BE2C (cell line): ENCODE results near the gene MDC1.

Experiments used
- DNase-seq: peaks from one replicate; pipeline ENCODE4 v3.0.0-alpha.2; 2020
- H3K27me3 ChIP-seq: fragments of 250-450 bp; sonication (Bioruptor Pico); 2 replicates; pipeline ENCODE4 v1.5.1; 2020; ENCODE audit warnings: mild to moderate bottlenecking
- H3K36me3 ChIP-seq: fragments of 250-450 bp; sonication (Bioruptor Pico); 2 replicates; pipeline ENCODE4 v1.5.1; 2020; ENCODE audit warnings: mild to moderate bottlenecking
- H3K4me1 ChIP-seq: fragments of 250-450 bp; sonication (Bioruptor Pico); 2 replicates; pipeline ENCODE4 v1.5.1; 2020
- H3K4me3 ChIP-seq: 2 replicates; pipeline ENCODE4 v1.5.1; 2011; ENCODE audit warnings: low read depth, low read length
- H3K9me3 ChIP-seq: fragments of 250-450 bp; sonication (Bioruptor Pico); 2 replicates; pipeline ENCODE4 v1.5.1; 2020
- CTCF ChIP-seq: IDR thresholded peaks from 2 replicates; pipeline ENCODE4 v1.5.1; 2012; ENCODE audit warnings: mild to moderate bottlenecking, low read depth, low read length

MDC1 gene

GRCh38 chr6:30656513-30656912, 60.6 kb downstream of the MDC1 start:
- Histone ChIP-seq H3K4me1 (no peaks in the 10 kb centered on the region), H3K36me3 (peaks cover 79% of the 10 kb centered on the region)

GRCh38 chr6:30655743-30656094, 61.4 kb downstream of the MDC1 start:
- H3K4me3 ChIP-seq, result no peak overlapping the region
- no peak for DNase-seq
- peaks cover 82% of the 10 kb centered on the region for H3K36me3 ChIP-seq
- H3K4me1 ChIP-seq, result no peaks in the 10 kb centered on the region
- TF ChIP-seq CTCF, result no peak
- H3K9me3 ChIP-seq, result no peaks in the 10 kb centered on the region
- no peaks in the 10 kb centered on the region for H3K27me3 ChIP-seq

More at GRCh38 chr6:30656513-30656912, 60.6 kb downstream of the MDC1 start:
- H3K9me3 ChIP-seq, result no peaks in the 10 kb centered on the region
- DNase-seq, result no peak
- no peaks in the 10 kb centered on the region for H3K27me3 ChIP-seq
- TF ChIP-seq CTCF, result no peak
- H3K4me3 ChIP-seq, result no peak overlapping the region

- no peak for DNase-seq
- Histone ChIP-seq H3K4me1 (no peaks in the 10 kb centered on the region), H3K9me3 (no peaks in the 10 kb centered on the region), H3K4me3 (no peak overlapping the region), H3K36me3 (peaks cover 77% of the 10 kb centered on the region), H3K27me3 (no peaks in the 10 kb centered on the region)
- TF ChIP-seq CTCF, result no peak
Measured at GRCh38 chr6:30654798-30655742, 62.0 kb downstream of the MDC1 start.

- H3K9me3 ChIP-seq, result no peaks in the 10 kb centered on the region
- H3K4me3 ChIP-seq, result no peak overlapping the region
- no peaks in the 10 kb centered on the region for H3K27me3 ChIP-seq
- DNase-seq, result no peak
- peaks cover 51% of the 10 kb centered on the region for H3K36me3 ChIP-seq
- TF ChIP-seq CTCF, result no peak
- no peaks in the 10 kb centered on the region; the same call in 1 of the 2 replicates for H3K4me1 ChIP-seq
Measured at GRCh38 chr6:30651143-30651542, 65.9 kb downstream of the MDC1 start.
